AG09309 (cell line): ENCODE results near the gene RAMP2.

ENCODE experiments used
- DNase-seq: peaks from one replicate; pipeline ENCODE4 v3.0.0-alpha.2; 2010; ENCODE audit warnings: low read depth
- H3K4me3 ChIP-seq: 2 replicates; pipeline ENCODE4 v1.5.1; 2011; ENCODE audit warnings: mild to moderate bottlenecking, low read depth, low read length, moderate library complexity; ENCODE audit not compliant: control insufficient read depth
- TF ChIP-seq, protein P1 (sequence below): IDR thresholded peaks from 2 replicates; pipeline ENCODE4 v1.5.1; 2011; ENCODE audit warnings: mild to moderate bottlenecking, low read depth, low read length, inconsistent platforms; ENCODE audit not compliant: insufficient read depth, control insufficient read depth; ENCODE audit errors: missing control alignments

The RAMP2 gene

DNA sequence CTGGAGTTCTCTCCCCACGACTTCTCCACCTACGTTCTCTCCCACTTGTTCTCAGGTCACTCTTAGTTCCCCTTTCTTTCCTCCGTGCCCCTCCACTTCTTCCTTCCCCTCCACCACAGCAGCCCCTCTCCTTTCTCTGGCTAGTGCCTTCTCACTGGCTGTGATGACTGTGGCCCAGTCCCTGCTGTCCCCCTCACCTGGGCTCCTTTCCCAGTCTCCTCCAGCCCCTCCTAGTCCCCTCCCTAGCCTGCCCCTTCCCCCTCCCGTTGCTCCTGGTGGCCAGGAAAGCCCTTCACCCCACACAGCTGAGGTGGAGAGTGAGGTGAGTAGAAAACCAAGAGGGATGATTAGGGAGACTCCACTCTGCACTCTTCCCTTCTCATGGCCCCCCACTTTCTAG, 34.0 kb downstream of the RAMP2 start:
- TF ChIP-seq, protein P1, sequence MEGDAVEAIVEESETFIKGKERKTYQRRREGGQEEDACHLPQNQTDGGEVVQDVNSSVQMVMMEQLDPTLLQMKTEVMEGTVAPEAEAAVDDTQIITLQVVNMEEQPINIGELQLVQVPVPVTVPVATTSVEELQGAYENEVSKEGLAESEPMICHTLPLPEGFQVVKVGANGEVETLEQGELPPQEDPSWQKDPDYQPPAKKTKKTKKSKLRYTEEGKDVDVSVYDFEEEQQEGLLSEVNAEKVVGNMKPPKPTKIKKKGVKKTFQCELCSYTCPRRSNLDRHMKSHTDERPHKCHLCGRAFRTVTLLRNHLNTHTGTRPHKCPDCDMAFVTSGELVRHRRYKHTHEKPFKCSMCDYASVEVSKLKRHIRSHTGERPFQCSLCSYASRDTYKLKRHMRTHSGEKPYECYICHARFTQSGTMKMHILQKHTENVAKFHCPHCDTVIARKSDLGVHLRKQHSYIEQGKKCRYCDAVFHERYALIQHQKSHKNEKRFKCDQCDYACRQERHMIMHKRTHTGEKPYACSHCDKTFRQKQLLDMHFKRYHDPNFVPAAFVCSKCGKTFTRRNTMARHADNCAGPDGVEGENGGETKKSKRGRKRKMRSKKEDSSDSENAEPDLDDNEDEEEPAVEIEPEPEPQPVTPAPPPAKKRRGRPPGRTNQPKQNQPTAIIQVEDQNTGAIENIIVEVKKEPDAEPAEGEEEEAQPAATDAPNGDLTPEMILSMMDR, result no peak
- H3K4me3 ChIP-seq, result no peak overlapping the region
- DNase-seq, result no peak

GRCh38 chr17:42795465-42795864, 34.4 kb downstream of the RAMP2 start:
- no peak for DNase-seq
- TF ChIP-seq, protein P1, result no peak
- no peak overlapping the region for H3K4me3 ChIP-seq

DNA sequence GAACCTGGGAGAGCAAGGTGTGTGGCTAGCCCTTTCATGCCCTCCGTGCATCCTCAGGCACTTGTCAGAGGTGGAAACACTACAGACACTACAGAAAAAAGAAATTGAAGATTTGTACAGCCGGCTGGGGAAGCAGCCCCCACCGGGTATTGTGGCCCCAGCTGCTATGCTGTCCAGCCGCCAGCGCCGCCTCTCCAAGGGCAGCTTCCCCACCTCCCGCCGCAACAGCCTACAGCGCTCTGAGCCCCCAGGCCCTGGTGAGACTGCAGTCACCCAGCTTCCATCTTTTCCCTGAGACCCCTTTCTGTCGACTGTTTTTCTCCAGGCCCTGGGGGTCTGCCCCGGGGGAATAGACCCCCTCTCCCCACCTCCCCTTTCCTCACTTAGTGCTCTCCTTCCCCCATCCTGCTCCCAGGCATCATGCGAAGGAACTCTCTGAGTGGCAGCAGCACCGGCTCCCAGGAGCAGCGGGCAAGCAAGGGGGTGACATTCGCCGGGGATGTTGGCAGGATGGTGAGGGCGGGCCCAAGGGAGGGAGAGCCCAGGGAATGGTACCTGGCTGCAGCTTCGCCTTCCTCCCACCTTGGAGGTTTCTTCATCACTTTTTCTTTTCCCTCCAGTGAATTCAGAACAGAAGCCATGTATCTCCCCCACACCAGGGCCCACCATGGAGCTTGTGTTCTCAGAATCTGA, 35.2 kb downstream of the RAMP2 start:
- H3K4me3 ChIP-seq, result no peak overlapping the region
- DNase-seq, result no peak
- TF ChIP-seq, protein P1, result no peak

GRCh38 chr17:42797067-42798007, 36.3 kb downstream of the RAMP2 start:
- no peak for DNase-seq
- H3K4me3 ChIP-seq, result peak overlapping the region; percentile 81
- TF ChIP-seq, protein P1, result no peak

- DNase-seq, result no peak
- TF ChIP-seq, protein P1, result no peak
- H3K4me3 ChIP-seq, result peak overlapping the region; percentile 81
Measured at GRCh38 chr17:42798011-42798382, 37.0 kb downstream of the RAMP2 start.

- TF ChIP-seq, protein P1, result no peak
- peak within 1 kb of the TSS; percentile 81 for H3K4me3 ChIP-seq
- peak; percentile 32 for DNase-seq
Measured at GRCh38 chr17:42798383-42799380, 37.7 kb downstream of the RAMP2 start, which contains the start of the genes CNTD1 and COA3. Gene CNTD1 (plus strand): TSS chr17:42798861. CDS start chr17:42799068, 207 bp downstream. Gene COA3 (minus strand): TSS chr17:42798704. CDS start chr17:42798681, 23 bp downstream.
